GM18868 (cell line): ENCODE measurements around the gene PRAMEF18.
"Not testable (repeated sequence)": the region's sequence is repeated elsewhere in the genome, so short reads cannot be mapped to it uniquely, and the experiment has no call there.

Source experiments
- ATAC-seq: cut with Tn5 transposase; IDR thresholded peaks from one replicate; pipeline ENCODE4 v1.9.1; 2021; ENCODE audit warnings: mild to moderate bottlenecking, moderate library complexity; ENCODE audit not compliant: unreplicated experiment

Gene PRAMEF18

GRCh38 chr1:13208712-13209111 lies 17.2 kb downstream of the PRAMEF18 start:
- ATAC-seq: not testable (repeated sequence)

- ATAC-seq: not testable (repeated sequence)
Measured at GRCh38 chr1:13201309-13201708, 24.6 kb downstream of the PRAMEF18 start, which contains the start of gene PRAMEF13. TSS of gene PRAMEF13 (minus strand) at chr1:13201409. CDS start at chr1:13199589, 1,820 bp downstream.
